ENCODE results near the gene TM6SF1. TPM values are rescaled to one million over a fixed set of nuclear protein-coding genes. Genes with fewer than 3 reads are reported as not detected.

The TM6SF1 gene
- 2.6 and 3.1 TPM in 2 replicates for total RNA-seq

DNA sequence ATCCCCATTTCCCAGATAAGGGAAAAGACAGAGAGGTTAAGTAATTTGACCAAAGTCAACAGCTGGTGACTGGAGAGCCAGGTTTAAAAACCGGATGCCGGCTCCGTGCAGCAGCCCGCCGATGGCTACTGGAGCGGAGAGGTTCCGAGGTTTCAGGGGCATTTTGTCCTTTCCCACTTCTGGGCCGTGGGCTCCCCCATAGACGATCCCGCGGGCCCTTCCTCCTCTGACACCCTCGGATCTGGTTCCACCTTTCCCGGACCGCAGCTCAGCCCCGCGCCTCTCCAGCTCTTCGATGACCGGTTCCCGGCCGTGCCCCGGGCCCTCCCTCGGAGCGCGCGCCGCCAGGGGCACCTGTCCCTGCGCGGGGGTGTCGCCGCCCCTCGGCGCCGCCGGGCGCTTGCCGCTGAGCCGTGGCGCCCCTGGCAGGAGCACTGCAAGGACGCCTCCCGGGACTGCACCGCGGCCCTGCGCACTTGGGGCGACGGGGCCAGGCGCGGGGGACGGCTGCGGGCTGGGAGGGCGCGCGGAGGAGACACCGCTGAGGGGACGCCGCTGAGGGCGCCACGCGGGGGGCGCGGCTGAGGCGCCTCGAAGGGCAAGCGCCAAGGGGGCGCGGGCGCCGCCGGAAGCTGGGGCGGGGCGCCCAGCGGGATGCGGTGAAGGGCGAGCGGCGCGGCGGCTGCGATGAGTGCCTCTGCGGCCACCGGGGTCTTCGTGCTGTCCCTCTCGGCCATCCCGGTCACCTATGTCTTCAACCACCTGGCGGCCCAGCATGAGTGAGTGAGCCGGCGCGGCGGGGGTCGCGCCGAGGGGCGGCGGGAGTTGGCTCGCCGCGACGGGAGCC lies at the start of gene TM6SF1:
Gene TM6SF1 (plus strand): TSS at position 652 of the 847 bp plus-strand sequence. CDS start 36 bp downstream, at position 688.
- TF ChIP-seq, protein P1, sequence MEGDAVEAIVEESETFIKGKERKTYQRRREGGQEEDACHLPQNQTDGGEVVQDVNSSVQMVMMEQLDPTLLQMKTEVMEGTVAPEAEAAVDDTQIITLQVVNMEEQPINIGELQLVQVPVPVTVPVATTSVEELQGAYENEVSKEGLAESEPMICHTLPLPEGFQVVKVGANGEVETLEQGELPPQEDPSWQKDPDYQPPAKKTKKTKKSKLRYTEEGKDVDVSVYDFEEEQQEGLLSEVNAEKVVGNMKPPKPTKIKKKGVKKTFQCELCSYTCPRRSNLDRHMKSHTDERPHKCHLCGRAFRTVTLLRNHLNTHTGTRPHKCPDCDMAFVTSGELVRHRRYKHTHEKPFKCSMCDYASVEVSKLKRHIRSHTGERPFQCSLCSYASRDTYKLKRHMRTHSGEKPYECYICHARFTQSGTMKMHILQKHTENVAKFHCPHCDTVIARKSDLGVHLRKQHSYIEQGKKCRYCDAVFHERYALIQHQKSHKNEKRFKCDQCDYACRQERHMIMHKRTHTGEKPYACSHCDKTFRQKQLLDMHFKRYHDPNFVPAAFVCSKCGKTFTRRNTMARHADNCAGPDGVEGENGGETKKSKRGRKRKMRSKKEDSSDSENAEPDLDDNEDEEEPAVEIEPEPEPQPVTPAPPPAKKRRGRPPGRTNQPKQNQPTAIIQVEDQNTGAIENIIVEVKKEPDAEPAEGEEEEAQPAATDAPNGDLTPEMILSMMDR (IDR thresholded peaks at IDR 0.05; ENCODE audit: insufficient read depth, low read length, severe bottlenecking): no peak
- Histone ChIP-seq H3K4me3 (ENCODE audit: low read depth, low read length) (peak within 1 kb of the TSS; percentile 48), H3K36me3 (ENCODE audit: control insufficient read depth, insufficient read depth, low read length) (no peaks in the 10 kb centered on the region), H3K27me3 (ENCODE audit: control insufficient read depth, insufficient read depth, low read length) (no peaks in the 10 kb centered on the region)
- DNase-seq (ENCODE audit: low read depth): no peak
- no peak for FAIRE-seq

- DNase-seq (ENCODE audit: low read depth): no peak
- peaks cover 7% of the 10 kb centered on the region for H3K36me3 ChIP-seq (ENCODE audit: control insufficient read depth, insufficient read depth, low read length)
- TF ChIP-seq, protein P1 (IDR thresholded peaks at IDR 0.05; ENCODE audit: insufficient read depth, low read length, severe bottlenecking): no peak
- H3K4me3 ChIP-seq (ENCODE audit: low read depth, low read length): no peak overlapping the region
- FAIRE-seq: no peak
- no peaks in the 10 kb centered on the region for H3K27me3 ChIP-seq (ENCODE audit: control insufficient read depth, insufficient read depth, low read length)
Observed at GRCh38 chr15:83057696-83058376, 49.6 kb upstream of the TM6SF1 start.

DNA sequence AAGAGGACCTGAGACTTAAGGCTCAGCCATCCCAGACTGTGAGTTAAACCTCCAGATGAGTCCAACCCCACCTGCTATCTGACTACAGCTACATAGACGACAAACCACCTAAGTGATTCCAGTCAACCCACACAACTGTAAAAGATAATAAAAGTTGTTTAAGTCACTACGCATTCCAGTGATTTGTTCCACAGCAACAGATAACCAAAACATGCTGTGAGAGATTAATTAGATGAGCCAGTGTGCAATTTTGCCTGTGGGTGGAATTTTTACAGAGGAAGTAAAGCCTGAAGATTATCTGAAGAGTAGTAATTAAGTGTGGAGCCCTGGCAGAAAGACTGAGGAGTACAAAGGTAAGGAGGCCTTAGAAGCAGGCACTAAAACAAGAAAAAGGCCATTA lies 45.8 kb upstream of the TM6SF1 start:
- Histone ChIP-seq H3K27me3 (ENCODE audit: control insufficient read depth, insufficient read depth, low read length) (no peaks in the 10 kb centered on the region), H3K4me3 (ENCODE audit: low read depth, low read length) (no peak overlapping the region), H3K36me3 (ENCODE audit: control insufficient read depth, insufficient read depth, low read length) (peaks cover 2% of the 10 kb centered on the region)
- TF ChIP-seq, protein P1 (IDR thresholded peaks at IDR 0.05; ENCODE audit: insufficient read depth, low read length, severe bottlenecking): no peak
- DNase-seq (ENCODE audit: low read depth) (no peak), FAIRE-seq (no peak)

- TF ChIP-seq, protein P1 (IDR thresholded peaks at IDR 0.05; ENCODE audit: insufficient read depth, low read length, severe bottlenecking): no peak
- H3K36me3 ChIP-seq (ENCODE audit: control insufficient read depth, insufficient read depth, low read length): peaks cover 1% of the 10 kb centered on the region
- H3K4me3 ChIP-seq (ENCODE audit: low read depth, low read length): no peak overlapping the region
- DNase-seq (ENCODE audit: low read depth): no peak
- H3K27me3 ChIP-seq (ENCODE audit: control insufficient read depth, insufficient read depth, low read length): no peaks in the 10 kb centered on the region
- no peak for FAIRE-seq
Observed at GRCh38 chr15:83062768-83063180, 44.7 kb upstream of the TM6SF1 start.

- DNase-seq (ENCODE audit: low read depth) (no peak), FAIRE-seq (no peak)
- TF ChIP-seq, protein P1 (IDR thresholded peaks at IDR 0.05; ENCODE audit: insufficient read depth, low read length, severe bottlenecking): no peak
- Histone ChIP-seq H3K27me3 (ENCODE audit: control insufficient read depth, insufficient read depth, low read length) (no peaks in the 10 kb centered on the region), H3K36me3 (ENCODE audit: control insufficient read depth, insufficient read depth, low read length) (peaks cover 1% of the 10 kb centered on the region), H3K4me3 (ENCODE audit: low read depth, low read length) (no peak overlapping the region)
Observed at GRCh38 chr15:83063551-83063950, 43.9 kb upstream of the TM6SF1 start.

All from bronchial epithelial cell (primary cell).